ENCODE data around the gene KIAA1958. TPM values are rescaled to one million over a fixed set of nuclear protein-coding genes. Genes with fewer than 3 reads are reported as not detected.

KIAA1958 gene
- total and polyA plus RNA-seq, 10 of the 15 experiments (the other 5 are each of a cell fraction or from before 2014, with no cell fraction given), result 0.53 to 8.7 (median 4.0) TPM

GRCh38 chr9:112516769-112517168, 30.1 kb downstream of the KIAA1958 start:
- BruUV-seq (replicated peaks), result no TSS peak
- no peak overlapping the region for H3K9ac ChIP-seq (ENCODE audit: control insufficient read depth, insufficient read depth, low read length)
- no peaks in the 10 kb centered on the region for H3K4me1 ChIP-seq (ENCODE audit: control insufficient read depth, insufficient read depth, low read length)
- ChIA-PET CTCF (no interaction called here), SMC1A (ENCODE audit: uncharacterized antibody, unreplicated experiment) (no interaction called here), RAD21 (ENCODE audit: unreplicated experiment) (interaction anchor here (0.9 kb wide), 1 partner anchor 25 kb away, joined by 3 read pairs; no protein-coding TSS in a partner anchor), POLR2A (no interaction called here)
- ATAC-seq (no peak), FAIRE-seq (no peak), DNase-seq (ENCODE audit: low read depth, low spot score) (no peak)
- no peak overlapping the region for H2AFZ ChIP-seq (ENCODE audit: control insufficient read depth, low read depth, low read length)
- H3K9me3 ChIP-seq (replicated peaks; ENCODE audit: control insufficient read depth, insufficient read depth, low read length), result no peaks in the 10 kb centered on the region
- no peaks in the 10 kb centered on the region for H4K20me1 ChIP-seq (ENCODE audit: control insufficient read depth, insufficient read depth)
- no peaks in the 10 kb centered on the region for H3K36me3 ChIP-seq (ENCODE audit: control insufficient read depth in 2 of 2, insufficient read depth in 2 of 2, low read length in 1 of 2)
- TF ChIP-seq KDM1A (IDR thresholded peaks at IDR 0.05; ENCODE audit: borderline replicate concordance) (no peak), ETV6 (conservative IDR thresholded peaks at IDR 0.05 in 1 of 2, IDR thresholded peaks at IDR 0.05 in 1 of 2; ENCODE audit: borderline replicate concordance in 1 of 2, low read depth in 1 of 2) (no peak), TARDBP (IDR thresholded peaks at IDR 0.05; ENCODE audit: borderline replicate concordance) (no peak), RUNX3 (IDR thresholded peaks at IDR 0.05; ENCODE audit: low read length) (no peak)
- TF ChIP-seq, protein P1, sequence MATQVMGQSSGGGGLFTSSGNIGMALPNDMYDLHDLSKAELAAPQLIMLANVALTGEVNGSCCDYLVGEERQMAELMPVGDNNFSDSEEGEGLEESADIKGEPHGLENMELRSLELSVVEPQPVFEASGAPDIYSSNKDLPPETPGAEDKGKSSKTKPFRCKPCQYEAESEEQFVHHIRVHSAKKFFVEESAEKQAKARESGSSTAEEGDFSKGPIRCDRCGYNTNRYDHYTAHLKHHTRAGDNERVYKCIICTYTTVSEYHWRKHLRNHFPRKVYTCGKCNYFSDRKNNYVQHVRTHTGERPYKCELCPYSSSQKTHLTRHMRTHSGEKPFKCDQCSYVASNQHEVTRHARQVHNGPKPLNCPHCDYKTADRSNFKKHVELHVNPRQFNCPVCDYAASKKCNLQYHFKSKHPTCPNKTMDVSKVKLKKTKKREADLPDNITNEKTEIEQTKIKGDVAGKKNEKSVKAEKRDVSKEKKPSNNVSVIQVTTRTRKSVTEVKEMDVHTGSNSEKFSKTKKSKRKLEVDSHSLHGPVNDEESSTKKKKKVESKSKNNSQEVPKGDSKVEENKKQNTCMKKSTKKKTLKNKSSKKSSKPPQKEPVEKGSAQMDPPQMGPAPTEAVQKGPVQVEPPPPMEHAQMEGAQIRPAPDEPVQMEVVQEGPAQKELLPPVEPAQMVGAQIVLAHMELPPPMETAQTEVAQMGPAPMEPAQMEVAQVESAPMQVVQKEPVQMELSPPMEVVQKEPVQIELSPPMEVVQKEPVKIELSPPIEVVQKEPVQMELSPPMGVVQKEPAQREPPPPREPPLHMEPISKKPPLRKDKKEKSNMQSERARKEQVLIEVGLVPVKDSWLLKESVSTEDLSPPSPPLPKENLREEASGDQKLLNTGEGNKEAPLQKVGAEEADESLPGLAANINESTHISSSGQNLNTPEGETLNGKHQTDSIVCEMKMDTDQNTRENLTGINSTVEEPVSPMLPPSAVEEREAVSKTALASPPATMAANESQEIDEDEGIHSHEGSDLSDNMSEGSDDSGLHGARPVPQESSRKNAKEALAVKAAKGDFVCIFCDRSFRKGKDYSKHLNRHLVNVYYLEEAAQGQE (IDR thresholded peaks at IDR 0.05; ENCODE audit: low read depth, low read length), result no peak
- in situ Hi-C loops (cut with MboI) (no loop called here), intact Hi-C loops (cut with micrococcal nuclease; ENCODE audit: unreplicated experiment) (no loop called here)
- no peaks in the 10 kb centered on the region for H3K79me2 ChIP-seq (ENCODE audit: control insufficient read depth, insufficient read depth, low read length)
- 94% methylated on average over 2 of the region's 2 CpGs for WGBS (ENCODE audit: insufficient coverage, insufficient replicate concordance, low lambda C conversion rate, missing lambda C conversion rate)
- H3K27me3 ChIP-seq (replicated peaks in 1 of 2; ENCODE audit: control insufficient read depth in 2 of 2, insufficient read depth in 2 of 2, low read length in 1 of 2), result no peaks in the 10 kb centered on the region
- H3K4me3 ChIP-seq, result no peak overlapping the region
- H3K4me2 ChIP-seq (ENCODE audit: control insufficient read depth, insufficient read depth), result no peak overlapping the region
- no peak overlapping the region for H3K27ac ChIP-seq (ENCODE audit: control insufficient read depth, insufficient read depth)

Data from GM12878 (cell line).